Smooth muscle cell of the brain vasculature (primary cell): ENCODE data around the gene KIF4A.
"Not testable (repeated sequence)": the region's sequence is repeated elsewhere in the genome, so short reads cannot be mapped to it uniquely, and the experiment has no call there.

ENCODE experiments used
- DNase-seq: peaks from one replicate; pipeline ENCODE4 v3.0.0-alpha.2; 2012; ENCODE audit warnings: low read depth, low spot score

KIF4A gene

DNA sequence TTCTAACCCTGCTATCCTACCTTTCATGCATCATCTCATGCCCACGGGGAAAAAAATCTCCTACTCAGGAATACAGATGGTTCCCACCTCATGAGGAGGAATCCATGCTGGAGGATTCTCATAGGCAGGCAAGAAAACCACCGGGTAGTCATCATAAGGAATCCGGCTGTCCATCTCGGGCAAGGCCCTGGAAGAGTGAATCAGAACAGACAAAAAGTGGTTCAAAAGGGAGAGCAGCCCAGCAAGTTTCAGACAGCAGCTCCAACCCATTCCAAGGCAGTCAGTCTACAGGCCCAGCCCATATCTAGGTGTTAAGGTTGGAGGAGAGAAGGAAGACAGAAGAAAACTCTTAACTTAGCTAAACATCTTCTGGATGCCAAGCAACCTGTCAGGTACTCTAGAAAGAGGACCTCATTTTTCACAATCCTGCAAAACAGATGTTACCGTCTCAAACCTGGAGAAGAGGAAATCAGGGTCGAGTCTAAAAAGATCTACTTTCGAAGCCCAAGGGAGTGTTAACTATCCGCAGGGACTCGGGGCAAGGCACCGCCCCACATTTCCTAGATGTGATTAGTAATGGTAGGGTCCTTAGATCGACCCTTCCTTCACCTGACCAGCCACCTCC, 624 bp upstream of the KIF4A start:
- no peak for DNase-seq

- DNase-seq = no peak
These were observed 2.9 kb downstream of the KIF4A start for GRCh38 chrX:70292788-70293187.

DNA sequence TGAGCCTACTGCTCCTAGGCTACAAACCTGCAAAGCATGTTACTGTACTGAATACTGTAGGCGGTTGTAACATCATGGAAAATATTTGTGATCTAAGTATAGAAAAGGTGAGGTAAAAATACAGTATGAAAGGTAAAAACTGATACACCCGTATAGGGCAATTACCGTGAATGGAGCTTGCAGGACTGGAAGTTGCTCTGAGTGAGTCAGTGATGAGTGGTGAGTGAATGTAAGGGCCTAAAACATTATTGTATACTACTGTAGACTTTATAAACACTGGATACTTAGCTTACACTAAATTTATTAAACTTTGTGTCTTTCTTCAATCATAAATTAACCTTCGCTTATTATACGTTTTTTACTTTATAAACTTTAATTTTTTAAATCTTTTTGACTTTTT, 3.7 kb downstream of the KIF4A start:
- no peak for DNase-seq

DNA sequence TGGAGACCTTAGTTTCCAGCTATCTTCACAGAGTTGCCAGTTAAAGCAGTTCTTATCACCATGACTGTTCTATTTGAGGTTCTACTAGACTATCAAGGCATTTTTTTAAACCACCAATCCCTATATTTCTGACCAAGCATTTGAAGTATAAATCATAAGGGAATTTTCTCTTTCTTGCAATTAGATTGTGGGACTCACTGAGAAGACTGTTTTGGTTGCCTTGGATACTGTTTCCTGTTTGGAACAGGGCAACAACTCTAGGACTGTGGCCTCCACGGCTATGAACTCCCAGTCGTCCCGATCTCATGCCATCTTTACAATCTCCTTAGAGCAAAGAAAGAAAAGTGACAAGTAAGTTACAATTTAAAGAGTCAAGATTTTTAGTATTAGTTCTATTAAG, 11.8 kb downstream of the KIF4A start:
- no peak for DNase-seq

DNA sequence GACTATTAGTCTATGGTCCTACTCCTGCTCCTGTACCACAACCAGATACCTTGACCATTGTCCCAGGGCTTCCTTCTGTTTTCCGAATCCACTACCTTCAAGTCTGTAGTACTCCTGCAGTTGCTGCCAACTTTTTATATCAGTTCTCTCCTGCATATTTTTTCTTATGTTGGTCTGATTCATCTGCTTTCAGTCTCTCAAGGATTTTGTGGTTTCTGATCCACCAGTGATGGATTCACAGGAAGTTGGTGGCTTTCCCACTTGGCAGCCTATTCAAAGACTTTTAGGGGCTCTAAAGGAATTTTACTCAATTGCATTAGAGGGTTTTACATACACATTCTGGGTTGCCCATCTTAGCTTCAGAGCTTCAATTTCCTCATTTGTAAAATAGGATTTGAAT, 23.6 kb downstream of the KIF4A start:
- DNase-seq = no peak

GRCh38 chrX:70322784-70323183, 32.9 kb downstream of the KIF4A start:
- DNase-seq = no peak

GRCh38 chrX:70323628-70324027, 33.7 kb downstream of the KIF4A start:
- DNase-seq = not testable (repeated sequence)

- no peak for DNase-seq
These were observed 34.4 kb downstream of the KIF4A start for GRCh38 chrX:70324326-70324725.

GRCh38 chrX:70331161-70331560, 41.3 kb downstream of the KIF4A start:
- DNase-seq = no peak

- no peak for DNase-seq
These were observed 42.7 kb downstream of the KIF4A start for GRCh38 chrX:70332600-70332999.

- no peak for DNase-seq
These were observed 46.9 kb downstream of the KIF4A start for GRCh38 chrX:70336767-70337166.

- no peak for DNase-seq
These were observed 48.4 kb downstream of the KIF4A start for GRCh38 chrX:70338290-70338689.

- DNase-seq = no peak
These were observed 53.5 kb downstream of the KIF4A start for GRCh38 chrX:70343435-70343834.

DNA sequence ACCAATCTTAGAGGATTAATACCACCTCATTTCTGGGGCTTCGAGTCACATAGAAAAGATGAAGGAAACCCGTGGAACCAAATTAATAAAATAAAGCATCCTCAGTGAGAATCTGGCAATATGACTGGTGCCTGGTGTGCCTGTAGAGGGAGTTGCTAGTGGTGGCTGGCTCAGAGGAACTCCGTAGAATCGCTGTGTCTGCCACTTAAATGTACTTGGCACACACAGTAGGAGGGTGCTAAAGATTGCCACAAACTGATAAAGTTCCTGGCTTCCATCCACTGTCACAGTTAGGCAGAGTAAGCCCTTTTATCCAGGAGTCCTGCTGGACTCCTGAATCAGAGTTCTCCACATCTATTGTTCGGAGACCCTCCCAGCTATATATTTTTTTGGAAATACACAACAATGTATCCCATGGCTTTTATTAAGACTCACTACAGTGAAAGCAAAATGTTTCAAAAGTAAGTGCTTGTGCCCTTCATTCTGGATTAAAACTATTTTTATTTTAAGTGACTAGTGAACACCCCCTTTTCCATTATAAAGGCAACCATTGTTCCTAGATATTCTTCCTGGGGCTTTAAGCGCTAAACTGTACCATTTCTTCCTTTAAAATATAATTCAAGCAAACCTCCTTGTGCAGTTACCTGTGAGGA, 56.6 kb downstream of the KIF4A start:
- no peak for DNase-seq

- DNase-seq = not testable (repeated sequence)
These were observed 58.9 kb downstream of the KIF4A start for GRCh38 chrX:70348825-70349224.

- DNase-seq = not testable (repeated sequence)
These were observed 59.6 kb downstream of the KIF4A start for GRCh38 chrX:70349367-70350125.

DNA sequence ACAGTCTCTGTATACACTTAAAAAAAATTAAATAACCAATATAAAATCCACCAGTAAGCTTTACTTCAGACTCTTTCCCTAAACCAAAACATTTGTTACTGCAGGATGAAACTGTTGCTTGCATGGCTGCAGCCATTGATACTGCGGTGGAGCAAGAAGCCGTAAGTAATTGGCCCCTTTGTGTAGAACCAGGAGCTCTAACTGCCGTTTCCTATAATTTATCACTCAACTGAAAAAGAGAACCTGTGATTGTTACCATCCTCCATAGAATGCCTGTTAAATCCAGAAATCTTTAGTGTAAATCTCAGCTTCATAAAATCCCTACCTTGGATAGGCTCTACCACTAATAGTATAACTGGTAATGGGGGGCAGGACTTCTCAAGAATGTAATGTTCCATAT, 62.6 kb downstream of the KIF4A start:
- no peak for DNase-seq

GRCh38 chrX:70353514-70353913, 63.6 kb downstream of the KIF4A start:
- DNase-seq = no peak

- DNase-seq = no peak
These were observed 64.8 kb downstream of the KIF4A start for GRCh38 chrX:70354716-70355115.

GRCh38 chrX:70359458-70359857, 69.6 kb downstream of the KIF4A start:
- DNase-seq = no peak

DNA sequence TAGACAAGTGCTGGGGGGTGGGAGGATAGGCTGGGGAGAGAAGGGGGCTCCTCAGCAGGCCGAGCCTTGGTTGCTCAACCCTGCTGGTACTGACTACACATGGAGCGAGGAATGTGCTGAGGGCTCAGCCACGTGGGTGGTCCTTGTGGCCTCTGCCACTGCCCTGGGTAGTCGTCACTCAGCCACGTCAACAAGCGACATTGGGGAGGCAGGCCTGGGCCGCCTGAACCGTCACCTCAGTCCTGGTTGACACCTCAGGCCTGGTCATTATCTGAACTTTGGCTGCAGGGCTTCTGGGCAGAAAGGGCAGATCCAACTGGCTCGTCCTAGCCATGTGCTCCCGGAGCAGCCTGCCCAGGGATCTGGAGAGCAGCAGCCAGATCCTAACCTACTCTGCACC, 70.5 kb downstream of the KIF4A start:
- DNase-seq = no peak

GRCh38 chrX:70368731-70369130, 78.8 kb downstream of the KIF4A start:
- not testable (repeated sequence) for DNase-seq

GRCh38 chrX:70386235-70386634, 96.3 kb downstream of the KIF4A start:
- DNase-seq = no peak
